A549 (cell line): ENCODE measurements around the gene GRK5. TPM values are rescaled to one million over a fixed set of nuclear protein-coding genes. Genes with fewer than 3 reads are reported as not detected.
A peak's percentile ranks its signal among the peaks of the same experiment; 100 is the strongest.

Source experiments
- ATAC-seq, 2 experiments: fragments of 200-7000 bp in 1 of 2; fragments of >200 bp in 1 of 2; cut with Nextera tagmentation in 1 of 2; cut with Tn5 transposase in 1 of 2; 3 replicates each; pipeline versions ENCODE4 v1.8.0 to v1.9.1; 2018 to 2020; ENCODE audit warnings: mild to moderate bottlenecking in 1 of 2, moderate library complexity in 1 of 2
- CTCF ChIA-PET: fragments of 300-600 bp; sonication (Branson Sonifier 250); formaldehyde crosslinking; extraction: SDS; loops from one replicate; lab custom pipeline; 2021; ENCODE audit warnings: antibody characterized with exemption, inconsistent platforms; lab: Yijun Ruan, JAX
- POLR2A ChIA-PET: fragments of 350-600 bp; formaldehyde crosslinking; extraction: SDS; loops from one replicate; lab custom pipeline; 2021; ENCODE audit warnings: antibody characterized with exemption, inconsistent platforms; lab: Yijun Ruan, JAX
- DNase-seq, 2 experiments: peaks; one replicate each; pipeline versions ENCODE4 v3.0.0 to v3.0.0-alpha.2; 2011 to 2016; ENCODE audit warnings: low read depth in 1 of 2, low spot score in 1 of 2
- FAIRE-seq: peaks from 2 replicates; lab custom pipeline; 2011; peaks lifted over from hg19 to GRCh38; lab: Jason Lieb, UNC
- H3K27ac ChIP-seq, 2 experiments: fragments of >200 bp; sonication (Bioruptor Twin); formaldehyde crosslinking; 3 replicates each; pipeline ENCODE4 v1.5.1; 2016 to 2017
- H3K4me1 ChIP-seq: fragments of >200 bp; sonication (Bioruptor Twin); formaldehyde crosslinking; 3 replicates; pipeline ENCODE4 v1.6.1; 2016
- H3K4me2 ChIP-seq: fragments of >200 bp; sonication (Bioruptor Twin); formaldehyde crosslinking; 3 replicates; pipeline ENCODE4 v1.6.1; 2016
- H3K4me3 ChIP-seq: fragments of >200 bp; sonication (Bioruptor Twin); formaldehyde crosslinking; 3 replicates; pipeline ENCODE4 v1.5.1; 2016
- H3K9me3 ChIP-seq: fragments of >200 bp; sonication (Bioruptor Twin); formaldehyde crosslinking; 3 replicates; pipeline ENCODE4 v1.6.1; 2016
- ATOH8 ChIP-seq: fragments of 250-450 bp; sonication (Bioruptor Pico); IDR thresholded peaks from 2 replicates; pipeline ENCODE4 v1.5.0; 2020; ENCODE audit warnings: low read depth, mild to moderate bottlenecking, moderate library complexity
- BCL3 ChIP-seq: fragments of >200 bp; sonication (Bioruptor Twin); formaldehyde crosslinking; IDR thresholded peaks from 3 replicates; pipeline ENCODE4 v1.6.1; 2016
- CBX2 ChIP-seq: fragments of 200-600 bp; sonication (generic); IDR thresholded peaks from 2 replicates; pipeline ENCODE4 v1.6.1; 2016; ENCODE audit warnings: low read depth, mild to moderate bottlenecking, borderline replicate concordance
- CTCF ChIP-seq: fragments of >200 bp; sonication (Bioruptor Twin); formaldehyde crosslinking; IDR thresholded peaks from 3 replicates; pipeline ENCODE4 v1.5.1; 2016
- E2F6 ChIP-seq: IDR thresholded peaks from 2 replicates; pipeline ENCODE4 v1.6.1; 2012; ENCODE audit warnings: low read depth, borderline replicate concordance
- EHMT2 ChIP-seq: fragments of 200-600 bp; sonication (generic); IDR thresholded peaks from 2 replicates; pipeline ENCODE4 v1.6.1; 2016; ENCODE audit warnings: antibody characterized with exemption, low read depth, mild to moderate bottlenecking, moderate library complexity
- EP300 ChIP-seq, 2 experiments: fragments of >200 bp; sonication (Bioruptor Twin); formaldehyde crosslinking; IDR thresholded peaks; 2 replicates in 1 of 2; 3 replicates in 1 of 2; pipeline ENCODE4 v1.6.1; 2016 to 2017
- ESRRA ChIP-seq: fragments of 150-350 bp; IDR thresholded peaks from 2 replicates; pipeline ENCODE4 v1.6.1; 2014; ENCODE audit warnings: mild to moderate bottlenecking, low read length, borderline replicate concordance
- FOSB ChIP-seq: fragments of 250-450 bp; sonication (Bioruptor Pico); IDR thresholded peaks from 2 replicates; pipeline ENCODE4 v1.5.0; 2020; ENCODE audit warnings: mild to moderate bottlenecking, moderate library complexity
- FOSL2 ChIP-seq, 2 experiments: fragments of 450-650 bp in 1 of 2; fragments of >200 bp in 1 of 2; sonication (Bioruptor Twin) in 1 of 2; formaldehyde crosslinking; IDR thresholded peaks; 2 replicates each; pipeline versions ENCODE4 v1.5.0 to v1.6.1; 2016 to 2020; ENCODE audit warnings: mild to moderate bottlenecking in 1 of 2, moderate library complexity in 1 of 2
- FOXS1 ChIP-seq: fragments of 250-450 bp; sonication (Bioruptor Pico); IDR thresholded peaks from 2 replicates; pipeline ENCODE4 v1.5.0; 2020; ENCODE audit warnings: mild to moderate bottlenecking, moderate library complexity
- HEYL ChIP-seq: fragments of 250-450 bp; sonication (Bioruptor Pico); IDR thresholded peaks from 2 replicates; pipeline ENCODE4 v1.8.0; 2021; ENCODE audit warnings: mild to moderate bottlenecking, moderate library complexity
- HOXB13 ChIP-seq: fragments of 250-450 bp; sonication (Bioruptor Pico); IDR thresholded peaks from 2 replicates; pipeline ENCODE4 v1.5.0; 2020; ENCODE audit warnings: low read depth, mild to moderate bottlenecking, moderate library complexity
- KDM1A ChIP-seq: fragments of 200-600 bp; sonication (generic); IDR thresholded peaks from 2 replicates; pipeline ENCODE4 v1.6.1; 2016; ENCODE audit warnings: low read depth, mild to moderate bottlenecking
- KDM5A ChIP-seq: fragments of 200-600 bp; sonication (generic); IDR thresholded peaks from 2 replicates; pipeline ENCODE4 v1.6.1; 2016; ENCODE audit warnings: antibody characterized with exemption, mild to moderate bottlenecking
- MAZ ChIP-seq: fragments of 150-350 bp; IDR thresholded peaks from 2 replicates; pipeline ENCODE4 v1.6.1; 2014; ENCODE audit warnings: antibody characterized with exemption, low read depth, low read length, borderline replicate concordance
- NFE2L2 ChIP-seq: fragments of 150-350 bp; conservative IDR thresholded peaks from 2 replicates; pipeline ENCODE4 v1.6.1; 2014; ENCODE audit warnings: low read length
- NR3C1 ChIP-seq: fragments of >200 bp; sonication (Bioruptor Twin); formaldehyde crosslinking; IDR thresholded peaks from 3 replicates; pipeline ENCODE4 v1.6.1; 2017
- RCOR1 ChIP-seq: fragments of 150-350 bp; IDR thresholded peaks from 2 replicates; pipeline ENCODE4 v1.6.1; 2014; ENCODE audit warnings: antibody characterized with exemption, low read length, low read depth
- SREBF2 ChIP-seq: fragments of 450-650 bp; IDR thresholded peaks from 2 replicates; pipeline ENCODE4 v1.6.1; 2014; ENCODE audit warnings: mild to moderate bottlenecking, moderate library complexity
- WGBS: methylation state at CpG from one replicate; pipeline ENCODE4 v1.1.6; 2017; ENCODE audit errors: missing lambda C conversion rate; 5-methylcytosine and 5-hydroxymethylcytosine counted together
- polyA plus RNA-seq, 4 experiments: library from polyadenylated mRNA; depleted of rRNA in 3 of 4; stranded (reverse); fragments of >200 nt; fragmentation: RNase III in 1 of 4; extraction: RNeasy Plus Mini Kit Qiagen cat#74134 plus additional on column Dnase treatment in 1 of 4; gene quantifications; 2 replicates in 3 of 4; 3 replicates in 1 of 4; pipeline ENCODE4 v1.2.3, GENCODE V29; 2011 to 2017

The GRK5 gene
- polyA plus RNA-seq, 2 of the 4 experiments (the other 2 are of a cell fraction), result 5.0 to 7.9 TPM

GRCh38 chr10:119465085-119465484, 257.7 kb downstream of the GRK5 start:
- Histone ChIP-seq H3K4me2 (no peak overlapping the region), H3K9me3 (no peaks in the 10 kb centered on the region), H3K4me1 (no peaks in the 10 kb centered on the region), H3K27ac (no peak overlapping the region), H3K4me3 (no peak overlapping the region)
- no peak for DNase-seq
- ChIA-PET POLR2A (no interaction called here), CTCF (interaction anchor here (1.4 kb wide), 1 partner anchor 78 kb away, joined by 3 read pairs; the partner anchor contains the start of gene RGS10)
- no peak for ATAC-seq
- TF ChIP-seq HEYL (CRISPR knock-in tag) (no peak), RCOR1 (no peak), EP300 (IDR thresholded peaks at IDR 0.05) (no peak), NFE2L2 (no peak), FOSL2 (IDR thresholded peaks at IDR 0.05) (no peak), FOSL2 (CRISPR knock-in tag; IDR thresholded peaks at IDR 0.05) (no peak), ESRRA (no peak), ATOH8 (CRISPR knock-in tag) (no peak), MAZ (no peak)
- WGBS, result 41% methylated on average over 4 of the region's 4 CpGs
- no peak for FAIRE-seq

- H3K4me2 ChIP-seq, result no peak overlapping the region
Measured at GRCh38 chr10:119466076-119466475, 258.7 kb downstream of the GRK5 start.

More at GRCh38 chr10:119466076-119466475, 258.7 kb downstream of the GRK5 start:
- CTCF ChIA-PET, result interaction anchor here (1.4 to 1.7 kb wide), 2 partner anchors 77 to 267 kb away, joined by 3 to 9 read pairs; partner anchors contain the start of gene RGS10
- 43% methylated on average over 10 of the region's 10 CpGs for WGBS
- Histone ChIP-seq H3K4me1 (no peaks in the 10 kb centered on the region), H3K9me3 (no peaks in the 10 kb centered on the region), H3K27ac (no peak overlapping the region), H3K4me3 (no peak overlapping the region)
- ATAC-seq (peak in 1 of 2 experiments; percentile 27; a peak in 2 of 6 replicates), DNase-seq (no peak), FAIRE-seq (no peak)
- no peak for TF ChIP-seq SREBF2
- no peak for TF ChIP-seq KDM5A
- no peak for TF ChIP-seq FOSB (CRISPR knock-in tag)
- no peak for TF ChIP-seq HEYL (CRISPR knock-in tag)
- no peak for TF ChIP-seq CBX2
- no peak for TF ChIP-seq E2F6
- no peak for TF ChIP-seq BCL3
- TF ChIP-seq KDM1A, result no peak
- TF ChIP-seq CTCF, result no peak
- no peak for TF ChIP-seq EHMT2
- no peak for TF ChIP-seq NR3C1
- TF ChIP-seq FOXS1, result no peak
- TF ChIP-seq HOXB13, result no peak
- POLR2A ChIA-PET, result no interaction called here
